ENCODE results near the gene ITGA5. TPM values are rescaled to one million over a fixed set of nuclear protein-coding genes. Genes with fewer than 3 reads are reported as not detected.
A peak's percentile ranks its signal among the peaks of the same experiment; 100 is the strongest.

ITGA5 gene
- total RNA-seq (2014; rRNA removed; shearing (Covaris generic)), result 38.4 and 50.6 TPM in 2 replicates

- peaks cover 20% of the 10 kb centered on the region for H3K27me3 ChIP-seq (ENCODE audit: control insufficient read depth, insufficient read depth, low read length)
- peak; percentile 93 for DNase-seq
- H3K36me3 ChIP-seq (replicated peaks; ENCODE audit: control insufficient read depth, insufficient read depth, low read length), result no peaks in the 10 kb centered on the region
- peak within 1 kb of the TSS; percentile 77 for H3K4me3 ChIP-seq (ENCODE audit: insufficient read depth, low read depth, low read length)
Measured at GRCh38 chr12:54419088-54419887, at the start of gene ITGA5. ITGA5 (minus strand) TSS chr12:54419266; CDS start chr12:54419198, 68 bp downstream.

- H3K4me3 ChIP-seq (ENCODE audit: insufficient read depth, low read depth, low read length), result no peak overlapping the region
- H3K36me3 ChIP-seq (replicated peaks; ENCODE audit: control insufficient read depth, insufficient read depth, low read length), result no peaks in the 10 kb centered on the region
- no peak for DNase-seq
- H3K27me3 ChIP-seq (ENCODE audit: control insufficient read depth, insufficient read depth, low read length), result peaks cover 18% of the 10 kb centered on the region
Measured at GRCh38 chr12:54465857-54466523, 46.9 kb upstream of the ITGA5 start.

- Histone ChIP-seq H3K36me3 (replicated peaks; ENCODE audit: control insufficient read depth, insufficient read depth, low read length) (no peaks in the 10 kb centered on the region), H3K27me3 (ENCODE audit: control insufficient read depth, insufficient read depth, low read length) (peaks cover 37% of the 10 kb centered on the region), H3K4me3 (ENCODE audit: insufficient read depth, low read depth, low read length) (no peak overlapping the region)
Measured at GRCh38 chr12:54463484-54463883, 44.4 kb upstream of the ITGA5 start.

GRCh38 chr12:54463034-54463433 lies 44.0 kb upstream of the ITGA5 start:
- H3K4me3 ChIP-seq (ENCODE audit: insufficient read depth, low read depth, low read length), result no peak overlapping the region
- peaks cover 37% of the 10 kb centered on the region for H3K27me3 ChIP-seq (ENCODE audit: control insufficient read depth, insufficient read depth, low read length)
- no peak for DNase-seq
- H3K36me3 ChIP-seq (replicated peaks; ENCODE audit: control insufficient read depth, insufficient read depth, low read length), result no peaks in the 10 kb centered on the region

More at GRCh38 chr12:54463484-54463883, 44.4 kb upstream of the ITGA5 start:
- no peak for DNase-seq

- Histone ChIP-seq H3K36me3 (replicated peaks; ENCODE audit: control insufficient read depth, insufficient read depth, low read length) (no peaks in the 10 kb centered on the region), H3K4me3 (ENCODE audit: insufficient read depth, low read depth, low read length) (no peak overlapping the region), H3K27me3 (ENCODE audit: control insufficient read depth, insufficient read depth, low read length) (peaks cover 56% of the 10 kb centered on the region)
- DNase-seq, result no peak
Measured at GRCh38 chr12:54460317-54460923, 41.4 kb upstream of the ITGA5 start.

GRCh38 chr12:54459355-54459754 lies 40.3 kb upstream of the ITGA5 start:
- H3K36me3 ChIP-seq (replicated peaks; ENCODE audit: control insufficient read depth, insufficient read depth, low read length), result no peaks in the 10 kb centered on the region
- no peak for DNase-seq
- no peak overlapping the region for H3K4me3 ChIP-seq (ENCODE audit: insufficient read depth, low read depth, low read length)
- peaks cover 67% of the 10 kb centered on the region for H3K27me3 ChIP-seq (ENCODE audit: control insufficient read depth, insufficient read depth, low read length)

- DNase-seq, result no peak
- H3K36me3 ChIP-seq (replicated peaks; ENCODE audit: control insufficient read depth, insufficient read depth, low read length), result no peaks in the 10 kb centered on the region
- H3K4me3 ChIP-seq (ENCODE audit: insufficient read depth, low read depth, low read length), result no peak overlapping the region
- peaks cover 79% of the 10 kb centered on the region for H3K27me3 ChIP-seq (ENCODE audit: control insufficient read depth, insufficient read depth, low read length)
Measured at GRCh38 chr12:54455760-54456469, 36.8 kb upstream of the ITGA5 start.

GRCh38 chr12:54452628-54453027 lies 33.6 kb upstream of the ITGA5 start:
- peak; percentile 71 for DNase-seq

GRCh38 chr12:54448344-54448743 lies 29.3 kb upstream of the ITGA5 start:
- H3K27me3 ChIP-seq (ENCODE audit: control insufficient read depth, insufficient read depth, low read length), result peaks cover 78% of the 10 kb centered on the region

More at GRCh38 chr12:54452628-54453027, 33.6 kb upstream of the ITGA5 start:
- Histone ChIP-seq H3K36me3 (replicated peaks; ENCODE audit: control insufficient read depth, insufficient read depth, low read length) (no peaks in the 10 kb centered on the region), H3K27me3 (ENCODE audit: control insufficient read depth, insufficient read depth, low read length) (peaks cover 88% of the 10 kb centered on the region), H3K4me3 (ENCODE audit: insufficient read depth, low read depth, low read length) (no peak overlapping the region)

GRCh38 chr12:54447917-54448316 lies 28.9 kb upstream of the ITGA5 start:
- DNase-seq, result no peak
- Histone ChIP-seq H3K36me3 (replicated peaks; ENCODE audit: control insufficient read depth, insufficient read depth, low read length) (no peaks in the 10 kb centered on the region), H3K4me3 (ENCODE audit: insufficient read depth, low read depth, low read length) (no peak overlapping the region), H3K27me3 (ENCODE audit: control insufficient read depth, insufficient read depth, low read length) (peaks cover 74% of the 10 kb centered on the region)

More at GRCh38 chr12:54448344-54448743, 29.3 kb upstream of the ITGA5 start:
- no peak for DNase-seq
- H3K4me3 ChIP-seq (ENCODE audit: insufficient read depth, low read depth, low read length), result no peak overlapping the region
- H3K36me3 ChIP-seq (replicated peaks; ENCODE audit: control insufficient read depth, insufficient read depth, low read length), result no peaks in the 10 kb centered on the region

- DNase-seq, result no peak
- no peaks in the 10 kb centered on the region for H3K36me3 ChIP-seq (replicated peaks; ENCODE audit: control insufficient read depth, insufficient read depth, low read length)
- no peak overlapping the region for H3K4me3 ChIP-seq (ENCODE audit: insufficient read depth, low read depth, low read length)
- H3K27me3 ChIP-seq (ENCODE audit: control insufficient read depth, insufficient read depth, low read length), result peaks cover 56% of the 10 kb centered on the region
Measured at GRCh38 chr12:54444206-54444605, 25.1 kb upstream of the ITGA5 start.

- H3K36me3 ChIP-seq (replicated peaks; ENCODE audit: control insufficient read depth, insufficient read depth, low read length), result no peaks in the 10 kb centered on the region
- no peak overlapping the region for H3K4me3 ChIP-seq (ENCODE audit: insufficient read depth, low read depth, low read length)
- no peak for DNase-seq
- H3K27me3 ChIP-seq (ENCODE audit: control insufficient read depth, insufficient read depth, low read length), result peaks cover 52% of the 10 kb centered on the region
Measured at GRCh38 chr12:54443446-54443845, 24.4 kb upstream of the ITGA5 start.

- DNase-seq, result no peak
- Histone ChIP-seq H3K27me3 (ENCODE audit: control insufficient read depth, insufficient read depth, low read length) (peaks cover 47% of the 10 kb centered on the region), H3K36me3 (replicated peaks; ENCODE audit: control insufficient read depth, insufficient read depth, low read length) (no peaks in the 10 kb centered on the region), H3K4me3 (ENCODE audit: insufficient read depth, low read depth, low read length) (no peak overlapping the region)
Measured at GRCh38 chr12:54442961-54443360, 23.9 kb upstream of the ITGA5 start.

GRCh38 chr12:54442099-54442498 lies 23.0 kb upstream of the ITGA5 start:
- peaks cover 39% of the 10 kb centered on the region for H3K27me3 ChIP-seq (ENCODE audit: control insufficient read depth, insufficient read depth, low read length)
- no peak overlapping the region for H3K4me3 ChIP-seq (ENCODE audit: insufficient read depth, low read depth, low read length)
- H3K36me3 ChIP-seq (replicated peaks; ENCODE audit: control insufficient read depth, insufficient read depth, low read length), result no peaks in the 10 kb centered on the region
- no peak for DNase-seq
